DMS53 treated with DMSO at 0.1 percent for 48 hours (cell line): Measurements from ENCODE around the gene MAGED2.
"Not testable (repeated sequence)": the region's sequence is repeated elsewhere in the genome, so short reads cannot be mapped to it uniquely, and the experiment has no call there.

Experiments
- DNase-seq: peaks from one replicate; lab custom pipeline; 2025; ENCODE audit not compliant: unreplicated experiment; lab: John Stamatoyannopoulos, UW

Gene MAGED2

DNA sequence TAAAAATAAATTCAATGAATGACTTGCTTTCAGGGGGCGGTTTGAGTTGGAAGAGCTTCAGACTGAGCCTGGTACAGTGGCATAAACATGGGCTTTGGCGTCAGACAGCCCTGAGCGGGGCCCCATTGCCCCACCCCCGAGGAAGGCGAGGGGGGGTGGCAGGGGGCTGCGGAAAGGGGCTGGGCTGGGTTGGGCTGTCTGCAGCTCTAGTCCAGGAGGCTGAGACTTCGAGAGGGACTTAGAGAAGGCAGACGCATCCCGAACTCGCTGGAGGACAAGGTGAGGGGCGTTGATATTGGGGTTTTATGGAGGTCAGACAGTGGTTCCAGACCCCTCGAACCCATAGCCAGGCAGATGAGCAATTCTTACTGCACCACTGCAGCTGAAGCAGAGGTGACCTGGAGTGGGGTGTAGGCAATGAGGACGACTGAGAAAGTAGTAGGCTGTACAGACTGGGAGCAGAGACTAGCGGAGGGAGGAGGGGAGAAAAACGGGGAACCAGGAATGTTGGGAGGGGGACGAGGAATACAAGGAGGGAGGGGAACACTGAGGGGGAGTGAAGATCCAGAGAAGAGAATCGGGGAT lies at the start of gene MAGED2:
Gene MAGED2, plus strand, starts transcription at position 222 of the 585 bp plus-strand sequence. CDS start 1,587 bp downstream, outside the sequence.
- DNase-seq: no peak

DNA sequence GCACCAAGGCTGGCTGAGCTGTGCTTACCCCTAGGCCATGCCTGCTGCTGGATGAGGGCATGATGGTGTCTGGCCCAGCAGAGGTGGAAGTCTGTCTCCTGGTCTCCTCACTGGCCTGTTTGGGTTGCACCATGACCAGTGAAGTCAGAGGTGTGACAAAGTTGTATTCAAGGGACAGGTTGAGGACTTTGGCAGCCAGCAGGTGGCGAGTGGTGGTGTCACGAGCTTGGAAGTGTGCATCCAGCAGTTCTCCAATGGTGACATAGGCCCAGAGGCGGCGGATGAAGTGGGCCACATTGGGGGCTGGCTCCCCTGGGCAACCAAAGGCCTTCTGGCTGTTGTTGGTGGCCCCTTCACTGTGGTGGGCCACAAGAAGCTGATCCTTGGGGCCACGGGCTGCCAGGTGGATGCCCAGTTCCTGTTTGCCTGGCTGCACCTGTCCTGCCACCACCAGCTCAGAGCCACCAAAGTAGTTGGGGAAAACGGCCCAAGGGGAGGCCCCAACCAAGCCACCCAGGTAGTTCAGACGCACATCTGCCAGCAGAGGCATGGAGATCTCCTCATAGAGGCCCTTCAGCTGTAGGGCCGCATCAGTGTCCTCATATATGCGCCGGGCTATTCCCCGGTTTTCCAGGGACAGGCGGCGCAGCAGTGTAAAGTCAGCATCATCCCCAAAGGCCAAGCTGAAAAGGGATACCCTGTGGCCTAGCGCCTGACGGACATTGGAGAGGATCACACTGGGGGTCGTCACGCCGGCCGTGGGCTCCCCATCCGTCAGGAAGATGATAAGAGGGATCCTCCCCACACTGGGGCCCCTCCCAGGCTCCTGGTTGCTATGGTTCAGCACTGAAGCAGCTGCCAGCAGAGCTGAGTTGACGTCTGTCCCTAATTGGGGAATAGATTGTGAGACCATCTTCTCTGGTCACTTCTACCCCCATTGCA lies 49.2 kb upstream of the MAGED2 start:
- DNase-seq: no peak

GRCh38 chrX:54774391-54775094 lies 33.0 kb upstream of the MAGED2 start:
- not testable (repeated sequence) for DNase-seq

- DNase-seq: no peak
Observed at GRCh38 chrX:54776061-54776460, 31.5 kb upstream of the MAGED2 start.

- no peak for DNase-seq
Observed at GRCh38 chrX:54776987-54777672, 30.4 kb upstream of the MAGED2 start.

- no peak for DNase-seq
Observed at GRCh38 chrX:54785901-54786300, 21.6 kb upstream of the MAGED2 start.

DNA sequence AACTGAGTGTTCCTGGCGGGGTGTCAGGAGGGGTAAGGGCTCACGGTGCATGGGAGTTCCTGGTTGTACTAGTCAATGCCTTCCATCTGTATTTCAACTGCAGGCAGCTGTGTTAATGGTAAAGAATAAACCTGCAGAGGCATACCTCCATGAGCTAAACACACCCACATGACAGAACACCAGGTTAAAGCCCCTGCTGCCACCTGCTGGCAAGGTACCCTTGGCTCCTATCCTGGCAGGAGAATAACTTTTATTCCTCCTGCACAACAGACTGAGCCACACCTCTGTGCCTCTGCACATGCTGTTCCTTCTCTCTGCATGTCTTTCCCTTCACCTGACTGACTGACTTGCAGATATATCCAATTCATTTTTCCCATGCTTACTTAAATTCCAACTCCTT lies 20.6 kb upstream of the MAGED2 start:
- DNase-seq: peak; percentile 38

DNA sequence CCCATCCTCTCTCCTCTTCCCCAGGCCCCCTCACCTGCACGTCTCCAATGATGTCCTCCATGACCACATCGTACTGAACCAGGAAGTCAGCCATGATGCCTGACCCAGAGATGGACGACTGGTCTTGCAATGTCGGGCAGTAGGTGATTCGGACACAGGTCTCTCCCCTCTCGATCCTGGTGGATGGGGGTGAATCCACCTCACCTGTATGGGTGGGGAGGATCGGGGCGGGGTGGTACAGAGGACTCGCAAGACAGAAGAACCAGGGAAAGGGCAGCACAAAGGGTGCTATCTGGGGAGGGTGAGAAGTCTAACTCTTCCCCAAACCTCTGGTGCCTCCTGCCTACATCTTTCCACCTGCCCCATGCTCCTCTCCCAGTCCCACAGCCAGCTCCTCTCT lies 19.1 kb upstream of the MAGED2 start:
- DNase-seq: no peak

GRCh38 chrX:54789405-54789804 lies 18.1 kb upstream of the MAGED2 start:
- not testable (repeated sequence) for DNase-seq

DNA sequence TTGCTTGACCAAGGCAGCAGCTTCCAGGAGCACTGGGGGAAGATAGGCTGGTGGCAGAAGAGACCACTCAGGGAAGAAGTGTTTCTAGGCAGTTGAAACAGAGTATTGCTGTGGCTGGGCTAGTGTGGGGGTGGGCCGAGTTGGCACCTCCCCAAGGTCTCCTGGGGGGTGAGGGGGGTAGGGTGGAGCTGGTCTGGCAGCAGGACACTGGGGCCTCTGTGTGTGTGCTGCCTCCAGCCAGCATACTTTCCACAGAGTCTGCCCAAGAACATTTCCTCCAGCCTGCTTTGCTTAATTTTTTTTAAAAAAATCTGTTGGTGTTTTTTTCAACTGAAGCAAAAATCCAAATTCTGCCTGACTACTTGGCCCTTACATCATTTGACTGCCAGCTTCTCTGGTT lies 13.5 kb upstream of the MAGED2 start:
- DNase-seq: no peak

DNA sequence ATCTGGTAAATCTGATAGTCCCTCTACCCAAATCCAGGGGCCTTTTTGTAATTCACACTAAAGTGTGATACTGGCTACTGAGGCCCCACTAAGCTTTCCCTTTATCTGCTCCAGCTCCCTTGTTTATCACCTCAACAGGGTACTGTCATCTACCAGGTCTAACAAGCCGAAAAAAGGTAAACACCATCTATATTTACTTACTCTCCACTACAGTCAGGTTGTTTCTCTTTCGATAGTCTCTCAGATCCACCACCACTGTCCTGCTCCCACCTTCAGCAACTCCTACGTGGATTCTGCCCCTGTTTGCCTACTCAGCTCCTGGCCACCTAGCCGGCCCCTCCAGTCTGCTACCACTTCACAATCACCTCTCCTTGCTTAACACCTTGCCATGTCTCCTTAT lies 12.8 kb upstream of the MAGED2 start:
- DNase-seq: peak; percentile 9

GRCh38 chrX:54798137-54798536 lies 9.4 kb upstream of the MAGED2 start, which contains the start of gene ITIH6:
ITIH6 (minus strand) TSS chrX:54798255; CDS start chrX:54798210, 45 bp downstream.
- DNase-seq: no peak

- no peak for DNase-seq
Observed at GRCh38 chrX:54799046-54799445, 8.5 kb upstream of the MAGED2 start.

- no peak for DNase-seq
Observed at GRCh38 chrX:54808109-54808604, 612 bp downstream of the MAGED2 start.

DNA sequence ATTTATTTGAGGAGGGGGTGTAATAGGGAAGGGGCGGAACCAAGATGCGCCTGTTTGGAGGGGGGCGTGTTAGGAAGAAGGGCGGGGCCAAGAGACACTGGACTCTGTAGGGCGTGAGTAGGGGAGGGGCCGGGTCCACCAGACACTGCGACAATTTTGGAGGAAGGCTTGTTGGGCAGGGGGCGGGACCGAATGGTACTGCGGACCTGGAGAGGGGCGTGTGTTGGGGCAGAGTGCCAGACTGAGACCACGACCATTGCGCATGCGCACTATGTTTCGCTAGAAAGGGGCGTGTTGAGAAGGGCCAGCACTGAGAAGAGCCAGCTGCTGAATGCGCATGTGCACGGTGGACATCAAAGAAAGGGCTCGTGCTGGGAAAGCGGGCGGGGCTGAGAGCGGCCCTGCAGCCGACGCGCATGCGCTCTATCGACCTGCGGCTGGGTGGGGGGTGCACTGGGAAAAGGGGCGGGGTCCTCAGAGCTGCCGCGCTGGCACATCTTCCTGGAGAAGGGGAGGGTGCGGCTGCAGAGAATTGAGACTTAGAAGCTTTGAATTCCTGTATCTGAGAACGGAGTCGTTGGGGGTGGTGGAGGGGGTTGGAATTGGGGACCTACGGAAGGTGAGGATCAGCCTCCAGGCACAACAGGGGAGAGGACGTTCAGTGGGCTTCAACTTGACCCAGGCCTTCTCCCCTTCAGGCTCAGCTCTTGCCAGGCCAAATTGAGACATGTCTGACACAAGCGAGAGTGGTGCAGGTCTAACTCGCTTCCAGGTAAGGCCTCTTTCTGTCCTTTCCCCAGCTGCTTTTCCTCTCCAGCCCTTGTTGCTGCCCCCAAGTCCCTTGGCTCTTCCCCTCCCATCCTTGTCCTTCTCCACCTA lies 1.3 kb downstream of the MAGED2 start:
- DNase-seq: peak; percentile 92

DNA sequence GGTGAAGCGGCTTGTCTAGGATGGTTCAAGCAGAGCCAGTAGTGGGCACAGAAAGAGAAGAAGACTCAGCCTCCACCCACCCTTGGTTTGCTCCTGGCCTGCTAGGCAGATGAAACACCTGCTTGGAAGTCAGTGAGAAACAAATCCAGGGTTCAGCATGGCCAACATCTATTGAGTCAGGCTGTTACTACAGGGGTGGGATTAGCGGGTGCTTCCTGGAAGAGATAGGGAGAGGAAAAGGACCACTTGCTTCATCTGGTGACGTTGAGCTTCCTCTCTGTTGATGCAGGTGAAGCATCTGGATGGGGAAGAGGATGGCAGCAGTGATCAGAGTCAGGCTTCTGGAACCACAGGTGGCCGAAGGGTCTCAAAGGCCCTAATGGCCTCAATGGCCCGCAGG lies 3.0 kb downstream of the MAGED2 start:
- no peak for DNase-seq

DNA sequence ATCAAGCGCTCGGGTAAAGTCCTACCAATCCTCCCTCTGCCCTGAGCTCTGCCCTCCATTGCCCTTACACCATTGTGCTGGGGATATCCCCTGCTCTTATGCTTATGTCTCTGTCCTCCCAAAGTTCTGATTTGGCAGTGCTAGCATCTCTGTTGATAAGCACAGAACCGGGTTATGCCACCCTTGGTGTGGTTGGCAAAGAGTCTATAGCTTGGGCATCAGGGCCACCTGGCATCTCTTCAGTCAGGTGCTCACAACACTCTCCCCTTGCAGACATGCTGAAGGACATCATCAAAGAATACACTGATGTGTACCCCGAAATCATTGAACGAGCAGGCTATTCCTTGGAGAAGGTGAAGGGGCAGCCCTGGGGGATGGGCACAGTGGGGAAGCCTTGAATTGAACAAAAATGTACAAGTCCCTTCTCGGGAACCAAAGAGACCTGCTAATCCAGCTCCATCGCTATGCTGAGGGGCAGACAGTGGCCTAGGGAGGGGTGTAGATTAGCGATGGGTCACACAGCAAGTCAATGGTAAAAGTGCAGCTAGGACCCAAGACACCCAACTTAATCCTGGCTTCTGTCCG lies 3.8 kb downstream of the MAGED2 start:
- no peak for DNase-seq

GRCh38 chrX:54812306-54812705 lies 4.8 kb downstream of the MAGED2 start:
- DNase-seq: no peak

GRCh38 chrX:54817220-54817820 lies 9.8 kb downstream of the MAGED2 start:
- no peak for DNase-seq
